HG02798 (cell line): ENCODE data around the gene ZPR1.
A peak's percentile ranks its signal among the peaks of the same experiment; 100 is the strongest.
"Not testable (repeated sequence)": the region's sequence is repeated elsewhere in the genome, so short reads cannot be mapped to it uniquely, and the experiment has no call there.

Source experiments
- ATAC-seq: cut with Tn5 transposase; IDR thresholded peaks from one replicate; pipeline ENCODE4 v1.9.1; 2021; ENCODE audit warnings: mild to moderate bottlenecking; ENCODE audit not compliant: unreplicated experiment, poor library complexity

The ZPR1 gene

DNA sequence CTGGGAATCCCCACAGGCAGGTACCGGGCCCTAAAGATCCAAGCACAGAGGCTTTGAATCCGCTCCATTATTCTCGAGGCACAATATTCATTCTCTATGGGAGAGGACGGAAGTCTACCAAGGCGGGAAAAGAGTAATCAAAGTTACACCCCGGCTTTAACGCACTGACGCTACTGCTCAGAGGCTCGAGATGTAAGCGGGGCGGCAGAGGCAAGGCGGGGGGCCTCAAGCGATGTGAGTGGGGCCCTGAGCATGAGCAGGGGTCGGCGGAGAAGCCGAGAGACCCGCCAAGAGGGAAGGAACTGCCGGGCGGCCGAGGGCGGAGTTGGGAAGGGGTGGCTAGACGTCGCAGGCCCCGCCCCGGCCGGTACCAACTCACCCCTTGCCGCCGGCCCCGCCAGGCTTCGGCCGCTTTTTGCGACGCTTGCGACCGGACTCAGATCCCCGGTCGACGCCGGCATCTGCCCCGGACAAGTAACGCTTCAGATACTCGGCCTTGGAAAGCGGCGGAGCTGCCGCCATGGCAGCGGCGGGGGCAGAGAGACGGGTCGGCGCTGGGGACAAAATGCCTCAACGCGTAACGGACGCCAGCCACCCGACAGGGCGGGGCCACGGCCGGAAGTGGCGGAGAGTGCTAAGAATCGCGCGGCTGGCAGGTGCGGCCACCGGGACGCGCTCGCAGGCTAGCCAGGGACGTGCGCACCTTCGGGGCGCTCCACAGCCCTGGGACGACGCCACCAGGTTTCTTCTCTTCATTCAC lies 15.2 kb downstream of the ZPR1 start, which contains the start of gene BUD13:
BUD13 (minus strand) TSS at position 545 of the 760 bp plus-strand sequence; CDS start at position 522, 23 bp downstream.
- ATAC-seq = peak; percentile 90

DNA sequence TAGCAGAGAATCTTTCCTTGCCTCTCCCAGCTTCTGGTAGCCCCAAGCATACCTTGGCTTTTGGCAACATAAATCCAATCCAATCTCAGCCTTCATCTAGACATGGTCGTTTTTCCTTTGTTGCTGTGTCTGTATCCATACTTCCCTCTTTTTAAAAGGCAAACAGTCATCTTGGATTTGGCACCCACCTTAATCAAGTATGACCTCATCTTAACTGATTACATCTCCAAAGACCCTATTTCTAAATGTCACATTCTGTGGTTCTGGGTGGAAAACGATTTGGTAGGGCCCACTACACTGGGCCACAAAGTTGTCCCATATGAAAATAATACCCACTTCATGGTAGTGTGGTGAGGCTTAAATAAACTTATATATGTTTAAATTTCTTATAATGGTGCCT lies 15.9 kb downstream of the ZPR1 start:
- ATAC-seq = no peak

- no peak for ATAC-seq
Observed at GRCh38 chr11:116762132-116762531, 25.7 kb downstream of the ZPR1 start.

GRCh38 chr11:116756044-116756443 lies 31.8 kb downstream of the ZPR1 start:
- not testable (repeated sequence) for ATAC-seq

DNA sequence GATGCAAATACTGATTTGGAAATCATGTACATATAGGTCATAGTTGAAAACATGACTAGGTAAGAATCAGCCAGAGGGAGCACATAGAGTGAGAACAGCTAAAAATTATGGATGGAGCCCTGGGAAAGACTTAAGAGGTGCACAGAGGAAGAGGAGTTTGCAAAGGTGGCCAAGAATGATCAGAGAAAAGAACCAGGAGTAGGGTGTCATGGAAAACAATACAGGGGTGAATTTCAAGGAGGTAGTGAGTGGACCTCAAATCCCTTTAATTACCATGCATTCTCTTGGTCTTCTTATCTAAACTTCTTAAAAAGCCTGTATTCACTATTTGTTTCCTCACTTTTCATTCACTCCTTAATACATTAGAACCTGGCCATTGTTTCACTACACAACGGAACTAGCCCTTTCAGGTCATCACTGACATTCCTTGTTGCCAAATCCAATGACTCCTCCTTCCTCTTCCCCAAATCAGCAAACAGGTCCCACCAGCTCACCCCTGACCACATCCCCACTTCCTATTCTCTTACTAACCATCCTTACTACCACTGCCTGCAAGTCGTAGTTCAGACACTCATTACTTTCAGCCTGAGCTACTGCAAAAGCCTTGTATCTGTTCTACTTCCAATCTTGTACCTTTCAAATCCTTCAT lies 37.6 kb downstream of the ZPR1 start:
- no peak for ATAC-seq

DNA sequence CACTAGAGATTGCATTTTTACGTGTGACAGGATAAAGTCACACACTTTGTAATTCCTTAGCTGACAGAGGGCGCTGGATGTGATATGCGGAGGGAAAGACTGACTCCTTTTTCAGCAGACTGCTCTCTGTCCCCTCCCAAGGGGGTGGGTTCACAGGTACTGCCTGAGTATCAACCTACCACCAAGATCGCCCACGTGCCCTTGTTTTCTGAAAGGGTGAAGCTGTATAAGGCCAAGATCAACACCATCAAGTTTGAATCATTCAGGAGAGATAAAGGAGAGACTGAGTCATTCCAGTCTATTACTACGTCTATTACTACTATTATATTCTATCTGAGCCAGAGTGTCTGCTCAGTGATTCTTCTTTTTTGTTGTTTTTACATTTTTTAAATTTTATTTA lies 45.7 kb downstream of the ZPR1 start:
- ATAC-seq = no peak

DNA sequence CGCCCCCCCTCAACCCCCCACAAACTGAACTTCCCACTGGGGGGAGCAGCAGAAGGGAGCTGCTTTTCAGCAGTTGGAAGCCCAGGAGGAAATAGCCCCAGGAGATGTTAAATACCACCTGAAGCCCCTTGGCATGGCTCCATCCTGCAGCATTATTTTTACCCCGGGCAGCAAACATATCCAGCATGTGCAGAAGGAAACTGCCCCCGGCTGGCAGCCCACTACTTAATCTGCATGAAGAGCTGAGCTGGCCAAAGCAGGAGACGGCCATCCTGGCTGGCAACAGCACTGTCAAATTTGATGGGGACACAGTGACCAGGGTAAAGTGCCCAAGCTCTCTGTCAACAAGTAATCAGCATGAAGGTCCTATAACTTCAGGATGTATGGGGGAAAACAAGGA lies 47.1 kb downstream of the ZPR1 start:
- ATAC-seq = no peak

DNA sequence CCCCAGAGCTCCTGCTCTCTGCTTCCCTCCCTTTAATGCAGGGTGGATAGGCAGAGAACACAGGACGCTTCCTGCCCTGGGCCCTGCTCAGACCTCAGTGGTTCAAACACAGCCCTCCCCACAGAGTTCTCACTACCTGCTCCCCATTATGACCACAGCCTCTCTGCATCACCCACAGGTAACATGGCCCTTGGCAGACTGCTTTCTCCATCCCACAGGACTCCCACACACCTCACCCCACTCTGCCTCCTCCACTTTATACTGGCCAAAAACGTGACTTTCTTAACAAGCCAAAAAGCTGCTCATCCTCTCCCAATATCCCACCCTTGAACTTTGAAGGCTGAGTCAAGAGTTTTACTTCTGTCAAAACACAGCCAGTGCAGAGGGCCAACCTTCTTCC lies 48.8 kb downstream of the ZPR1 start:
- ATAC-seq = no peak

DNA sequence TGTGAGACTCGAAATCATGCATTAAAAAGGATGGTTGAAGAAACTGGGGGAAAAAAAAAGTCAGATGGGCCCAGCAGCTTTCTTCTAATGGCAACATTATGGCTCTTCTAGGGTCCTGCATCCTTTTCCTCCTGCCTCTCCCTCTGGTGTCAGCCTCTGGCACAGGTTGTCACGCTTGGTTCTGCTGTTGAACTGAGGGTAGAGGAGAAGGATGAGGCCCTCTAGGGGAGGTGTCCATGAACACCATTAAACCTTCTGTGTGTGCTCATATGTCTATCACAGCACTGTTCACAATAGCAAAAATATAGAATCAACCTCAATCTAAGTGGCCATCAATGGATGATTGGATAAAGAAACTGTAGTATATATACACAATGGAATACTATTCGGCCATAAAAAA lies 51.1 kb downstream of the ZPR1 start:
- ATAC-seq = no peak

DNA sequence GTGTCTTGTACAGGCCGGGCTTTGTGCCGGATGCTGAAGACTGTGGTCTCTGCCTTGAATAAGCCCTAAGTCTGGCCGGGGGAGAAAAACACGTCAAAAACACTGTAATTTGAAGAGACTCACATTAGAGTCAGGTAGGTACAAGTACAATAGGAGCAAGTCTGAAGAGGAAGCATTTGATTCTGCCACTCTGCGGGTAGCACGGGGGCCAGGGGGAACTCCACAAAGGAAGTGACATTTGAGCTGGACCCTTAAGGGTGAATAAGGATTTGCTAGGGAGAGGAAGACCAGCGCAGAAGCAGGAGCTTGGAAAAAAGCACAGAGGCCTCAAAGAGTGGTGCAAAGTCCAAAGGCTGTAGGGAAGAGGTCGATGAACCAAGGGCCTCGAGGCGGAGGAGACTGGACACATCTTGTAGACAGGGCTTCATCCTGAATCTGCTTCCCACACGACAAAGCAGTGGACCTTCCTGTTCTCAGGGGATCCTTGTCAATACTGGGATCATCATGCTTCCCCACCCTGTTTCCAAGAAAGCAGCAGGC lies 53.8 kb downstream of the ZPR1 start:
- no peak for ATAC-seq

DNA sequence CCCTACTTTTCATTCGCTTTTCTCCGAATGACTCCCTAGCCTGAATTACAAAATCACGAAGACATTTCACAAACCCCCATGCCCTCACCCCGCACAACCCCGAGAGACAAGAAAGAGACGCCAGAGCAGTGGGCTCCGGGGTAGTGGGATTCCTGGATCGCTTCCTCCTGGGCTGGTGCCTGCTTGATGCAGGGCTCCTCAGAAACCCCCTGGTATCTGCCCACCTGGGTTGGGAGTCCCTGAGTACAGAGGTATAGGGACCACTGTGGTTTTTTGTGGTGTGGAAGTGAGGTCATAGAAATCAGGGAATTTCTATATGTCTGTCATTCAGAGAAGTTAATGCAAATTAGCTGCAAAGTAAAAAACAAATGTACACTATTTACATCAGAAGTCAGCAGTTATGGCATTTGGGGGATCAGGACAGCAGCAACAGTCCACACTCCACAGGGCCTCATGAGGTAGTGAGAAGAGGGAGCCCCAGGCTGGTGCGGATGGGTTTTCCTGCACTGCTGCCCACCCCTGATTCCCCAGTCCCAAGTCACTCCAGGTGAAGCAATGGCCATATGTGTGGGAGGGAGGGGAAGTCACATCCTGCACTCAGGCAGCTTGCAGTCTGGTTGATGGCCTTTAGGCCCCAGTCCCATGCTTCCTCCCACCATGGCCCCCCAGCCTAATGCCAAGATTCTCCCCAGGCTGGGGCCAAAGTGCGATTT lies 54.6 kb downstream of the ZPR1 start:
- no peak for ATAC-seq

DNA sequence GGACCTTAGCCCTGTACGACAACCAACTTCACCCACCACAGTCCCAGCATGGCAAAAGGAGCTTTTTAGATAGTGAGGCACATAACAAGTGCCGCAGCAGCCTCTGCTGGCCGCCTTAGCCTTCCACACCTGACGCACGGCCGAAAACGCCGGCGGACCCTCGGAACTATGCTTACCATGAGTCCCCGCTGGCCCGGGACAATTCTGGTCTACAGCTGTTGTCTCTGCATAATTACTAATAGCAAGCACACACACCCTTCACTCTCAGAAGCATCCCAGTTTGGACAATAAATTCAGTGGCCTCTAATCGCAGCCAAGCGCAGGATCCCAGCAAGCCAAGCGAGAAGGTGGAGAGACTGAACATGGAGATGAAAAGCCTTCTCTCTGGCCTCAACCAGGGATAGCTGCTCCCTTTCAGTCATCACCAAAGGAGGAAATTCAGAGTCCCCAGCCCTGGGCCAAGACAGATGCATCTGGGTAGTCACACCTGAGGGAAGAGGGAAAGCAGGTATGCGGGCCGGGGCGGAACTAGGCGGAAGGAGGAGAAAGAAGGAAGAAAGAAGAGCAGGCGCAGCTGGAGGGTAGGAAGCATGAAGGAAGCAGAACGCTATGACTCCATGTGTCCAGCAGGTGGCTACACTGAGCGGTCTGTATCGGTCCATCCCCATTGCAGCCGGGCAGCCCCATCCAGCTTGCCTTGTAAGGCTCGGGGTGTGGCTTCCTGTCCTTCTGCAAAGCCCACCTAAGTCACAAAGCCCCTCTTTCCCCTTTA lies 55.4 kb downstream of the ZPR1 start:
- peak; percentile 87 for ATAC-seq

DNA sequence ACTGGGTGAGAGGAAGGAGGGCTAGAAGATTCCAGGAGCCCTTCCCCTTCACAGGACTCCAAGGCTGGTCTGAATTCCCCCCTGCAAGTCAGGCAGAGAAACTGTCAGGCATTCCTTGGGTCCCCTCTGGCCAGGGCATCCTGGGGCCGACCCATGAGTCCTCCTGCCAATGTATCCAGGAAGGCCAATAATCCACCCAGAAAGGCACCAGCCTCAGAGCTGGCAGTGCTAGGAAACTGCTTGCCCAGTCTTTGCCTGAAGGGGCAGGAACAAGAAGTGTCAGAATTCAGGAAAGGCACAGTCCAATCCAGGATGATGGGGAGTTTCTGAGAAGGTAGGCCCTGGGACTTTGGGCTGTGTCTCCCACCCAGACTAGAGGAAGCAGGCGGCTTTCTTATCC lies 56.0 kb downstream of the ZPR1 start:
- no peak for ATAC-seq

DNA sequence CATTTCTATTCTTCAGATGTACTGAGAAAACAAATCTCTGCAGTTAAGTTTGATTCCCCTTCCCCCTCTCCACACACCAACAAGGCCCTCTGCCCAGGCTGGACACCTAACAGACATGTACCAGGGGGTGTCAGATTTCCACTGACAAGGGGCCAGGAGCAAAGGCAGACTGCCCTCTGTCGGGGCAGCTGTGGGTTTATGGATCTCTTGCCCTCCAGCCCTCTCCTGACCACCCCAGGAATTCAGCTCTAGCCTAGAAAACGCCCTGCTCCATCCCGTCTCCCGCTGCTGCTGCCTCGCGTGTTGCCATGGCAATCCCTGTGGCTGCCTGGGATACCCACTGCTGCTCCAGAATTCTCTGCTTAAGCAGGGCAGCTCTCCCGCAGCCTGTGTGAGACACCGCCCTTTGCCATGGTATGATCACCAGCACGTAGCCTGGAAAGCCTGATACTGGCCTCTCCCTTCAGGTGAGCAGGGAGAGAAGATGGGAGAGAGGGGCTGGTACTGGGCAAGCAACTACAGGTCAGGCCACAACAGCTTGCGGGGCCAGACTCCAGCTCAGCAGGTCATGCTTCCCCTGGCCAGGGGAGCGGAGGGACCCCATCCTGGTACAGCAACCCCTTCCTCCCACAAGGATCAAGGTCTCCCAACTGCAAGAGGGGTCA lies 56.6 kb downstream of the ZPR1 start:
- ATAC-seq = no peak

DNA sequence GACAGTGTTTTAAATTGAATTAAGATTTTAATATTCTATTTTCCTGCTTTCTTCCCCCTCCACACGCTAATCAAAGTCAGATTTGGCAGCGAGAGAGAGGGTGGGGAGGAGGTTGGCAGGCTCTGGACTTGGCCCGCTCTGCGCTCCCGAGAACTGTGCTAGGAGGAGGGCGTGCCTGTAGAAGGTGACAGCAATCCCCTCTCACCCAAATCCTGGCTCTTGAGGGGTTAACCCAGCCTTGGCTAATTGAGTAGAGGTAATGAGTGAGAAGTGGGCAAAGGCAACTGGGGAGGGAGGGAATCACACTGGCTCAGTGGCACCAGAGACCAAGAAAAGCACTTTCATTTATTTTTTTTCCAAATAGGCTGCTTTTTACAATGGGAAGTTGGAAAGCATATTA lies 57.2 kb downstream of the ZPR1 start:
- no peak for ATAC-seq

- ATAC-seq = no peak
Observed at GRCh38 chr11:116730241-116730561, 57.6 kb downstream of the ZPR1 start.

DNA sequence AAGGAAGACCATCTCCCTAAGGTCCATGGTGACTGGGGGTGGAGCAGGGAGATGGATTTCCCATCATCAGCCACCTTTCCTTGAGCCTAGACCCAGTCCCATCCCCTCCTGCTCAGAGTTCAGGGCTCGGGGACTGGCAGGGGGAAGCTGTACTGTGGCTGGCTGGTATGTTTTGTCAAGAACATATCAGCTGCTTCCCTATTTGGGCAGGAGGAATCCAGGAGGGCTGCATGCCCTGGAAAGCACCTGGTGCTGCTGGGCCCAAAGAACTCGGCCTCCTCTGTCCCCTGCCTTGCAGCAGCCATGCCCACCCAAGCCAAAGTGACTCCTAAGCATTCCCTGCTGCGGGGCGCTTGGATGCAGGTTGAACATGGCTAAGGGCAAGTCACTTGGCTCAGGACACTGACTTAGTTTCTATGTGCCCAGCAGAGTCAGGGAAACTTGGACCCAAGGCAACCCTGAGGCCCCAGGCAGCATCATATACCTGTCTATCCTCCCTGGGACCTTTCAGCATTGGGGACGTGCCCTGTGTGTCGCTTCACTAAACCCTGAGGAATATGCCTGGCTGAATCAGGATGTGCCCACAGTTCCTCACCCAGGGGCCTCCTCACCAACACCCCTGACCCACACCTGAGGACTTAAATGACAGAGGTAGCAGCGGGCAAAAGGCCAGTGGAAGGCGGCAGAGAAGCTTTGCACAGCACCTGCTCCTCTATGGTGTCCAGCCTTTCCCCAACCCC lies 58.2 kb downstream of the ZPR1 start:
- no peak for ATAC-seq

DNA sequence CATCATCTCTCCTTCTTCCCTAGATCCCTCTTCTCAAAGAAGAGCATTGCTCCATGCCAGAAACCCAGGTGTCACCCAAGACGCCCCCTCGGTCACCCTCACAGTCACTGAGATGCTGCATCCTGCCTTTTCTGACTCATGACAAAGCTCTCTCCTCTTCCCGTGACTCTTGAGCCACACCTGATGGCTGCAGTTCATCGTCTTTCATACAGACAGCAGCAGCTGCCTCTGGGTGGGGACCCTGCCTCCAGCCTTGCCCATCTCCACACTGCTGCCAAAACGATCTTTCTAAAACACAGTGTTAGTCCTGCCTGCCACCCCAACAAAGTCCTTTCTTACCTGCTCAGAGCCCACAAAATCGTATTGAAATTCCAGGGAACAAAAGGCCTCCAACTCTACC lies 59.8 kb downstream of the ZPR1 start:
- ATAC-seq = no peak
